CD4-positive, alpha-beta T cell treated with Interleukin-2 at 100 ng/mL for 4 hours (primary cell): ENCODE results near the gene ACSL1.

Experiments used
- DNase-seq: peaks from one replicate; pipeline ENCODE4 v3.0.0-alpha.2; 2020; ENCODE audit warnings: low spot score

The ACSL1 gene

DNA sequence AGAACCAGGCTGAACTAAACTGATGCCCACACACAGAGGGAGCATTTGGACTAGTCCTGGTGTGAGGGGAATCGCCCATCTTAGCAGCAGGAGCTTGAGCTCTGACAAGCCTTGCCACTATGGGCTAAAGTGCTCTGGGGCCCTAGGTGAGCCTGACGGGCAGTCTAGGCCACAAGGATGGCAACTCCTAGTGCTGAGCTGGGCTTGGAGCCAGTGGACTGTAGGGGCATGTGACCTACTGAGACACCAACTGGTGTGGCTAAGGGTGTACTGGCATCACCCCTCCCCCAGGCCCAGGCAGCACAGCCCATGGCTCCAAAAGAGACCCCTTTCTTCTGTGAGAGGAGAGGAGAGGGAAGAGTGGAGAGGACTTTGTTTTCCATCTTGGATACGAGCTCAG, 106.4 kb downstream of the ACSL1 start:
- no peak for DNase-seq

GRCh38 chr4:184715526-184715925, 110.2 kb downstream of the ACSL1 start:
- no peak for DNase-seq

- DNase-seq, result no peak
Observed at GRCh38 chr4:184713887-184714286, 111.9 kb downstream of the ACSL1 start.

GRCh38 chr4:184712322-184712721, 113.4 kb downstream of the ACSL1 start:
- no peak for DNase-seq

GRCh38 chr4:184706453-184706852, 119.3 kb downstream of the ACSL1 start:
- DNase-seq, result no peak

GRCh38 chr4:184705692-184706091, 120.1 kb downstream of the ACSL1 start:
- peak; percentile 5 for DNase-seq
